Kidney (tissue), 14 donors: Measurements from ENCODE around the gene UBTD1. TPM values are rescaled to one million over a fixed set of nuclear protein-coding genes. Genes with fewer than 3 reads are reported as not detected.

Source experiments
- DNase-seq, 5 donors: peaks; one replicate each; pipeline ENCODE4 v3.0.0-alpha.2; 2013 to 2020
- FAIRE-seq: peaks from 2 replicates; lab custom pipeline; 2012; peaks lifted over from hg19 to GRCh38; lab: Jason Lieb, UNC
- H3K27ac ChIP-seq, 2 donors: one replicate each; pipeline ENCODE4 v1.7.0; 2013; ENCODE audit warnings: low read depth in 2 of 2, low read length in 2 of 2, inconsistent platforms in 1 of 2
- H3K27me3 ChIP-seq: one replicate; pipeline ENCODE4 v1.7.1; 2013; ENCODE audit warnings: low read length, inconsistent platforms; ENCODE audit not compliant: control insufficient read depth, insufficient read depth
- H3K36me3 ChIP-seq, 3 donors: one replicate each; pipeline versions ENCODE4 v1.7.0 to v1.7.1; 2013; ENCODE audit warnings: low read length in 3 of 3, control low read depth in 1 of 3, inconsistent platforms in 1 of 3; ENCODE audit not compliant: insufficient read depth in 3 of 3, control insufficient read depth in 2 of 3
- H3K4me1 ChIP-seq, 3 donors: one replicate each; pipeline versions ENCODE4 v1.7.0 to v1.7.1; 2013; ENCODE audit warnings: low read length in 3 of 3, inconsistent platforms in 1 of 3, low read depth in 1 of 3; ENCODE audit not compliant: control insufficient read depth in 2 of 3, insufficient read depth in 2 of 3
- H3K4me3 ChIP-seq, 3 donors: one replicate each; pipeline versions ENCODE4 v1.7.0 to v1.8.1; 2013; ENCODE audit warnings: low read length in 3 of 3, control low read depth in 1 of 3, inconsistent platforms in 1 of 3
- H3K9ac ChIP-seq, 3 donors: one replicate each; pipeline versions ENCODE4 v1.7.0 to v1.7.1; 2013; ENCODE audit warnings: low read length in 3 of 3, control low read depth in 1 of 3, inconsistent platforms in 1 of 3
- H3K9me3 ChIP-seq, 3 donors: one replicate each; pipeline versions ENCODE4 v1.7.0 to v1.7.1; 2013; ENCODE audit warnings: low read length in 3 of 3, control low read depth in 1 of 3, inconsistent platforms in 1 of 3; ENCODE audit not compliant: control insufficient read depth in 2 of 3, insufficient read depth in 1 of 3
- intact Hi-C: fragments of 100-400 bp; cut with DNase I; formaldehyde crosslinking; loops from one replicate; pipeline ENCODE4 v1.11.1; 2022
- polyA plus RNA-seq: library from polyadenylated mRNA; stranded (reverse); fragments of 350-450 nt; fragmentation: Illumina TruSeq; extraction: RNeasy Lipid Tissue Mini Kit (QIAGEN cat#74804); gene quantifications from one replicate; pipeline ENCODE4 v1.2.3, GENCODE V29; 2014; ENCODE audit warnings: low read depth, low replicate concordance; ENCODE audit not compliant: insufficient read depth
- total RNA-seq: library from RNA; stranded (reverse); fragmentation: NEBNext Ultra II Directional; extraction: Animal tissue kit (Norgen Biotek cat#: 25700); gene quantifications from one replicate; pipeline ENCODE4 v1.2.1, GENCODE V29; 2021
- TF ChIP-seq, protein P1 (sequence below): IDR thresholded peaks from 3 replicates; pipeline ENCODE4 v1.5.1; 2012; ENCODE audit warnings: mild to moderate bottlenecking, moderate library complexity, borderline replicate concordance; ENCODE audit not compliant: insufficient read depth; ENCODE audit errors: extremely low read depth
- donor health status: control.
- donor health status: control.
- donor health status: control.
- donor health status: control.
- donor health status: control.
- donor health status: DM: yes; HTN: yes; CAD: no.
- donor health status: Normal renal cell carcinoma (clear cell type).

Gene UBTD1
- total and polyA plus RNA-seq, 2 donors from 2014 or later = 17.4 to 26.1 TPM

DNA sequence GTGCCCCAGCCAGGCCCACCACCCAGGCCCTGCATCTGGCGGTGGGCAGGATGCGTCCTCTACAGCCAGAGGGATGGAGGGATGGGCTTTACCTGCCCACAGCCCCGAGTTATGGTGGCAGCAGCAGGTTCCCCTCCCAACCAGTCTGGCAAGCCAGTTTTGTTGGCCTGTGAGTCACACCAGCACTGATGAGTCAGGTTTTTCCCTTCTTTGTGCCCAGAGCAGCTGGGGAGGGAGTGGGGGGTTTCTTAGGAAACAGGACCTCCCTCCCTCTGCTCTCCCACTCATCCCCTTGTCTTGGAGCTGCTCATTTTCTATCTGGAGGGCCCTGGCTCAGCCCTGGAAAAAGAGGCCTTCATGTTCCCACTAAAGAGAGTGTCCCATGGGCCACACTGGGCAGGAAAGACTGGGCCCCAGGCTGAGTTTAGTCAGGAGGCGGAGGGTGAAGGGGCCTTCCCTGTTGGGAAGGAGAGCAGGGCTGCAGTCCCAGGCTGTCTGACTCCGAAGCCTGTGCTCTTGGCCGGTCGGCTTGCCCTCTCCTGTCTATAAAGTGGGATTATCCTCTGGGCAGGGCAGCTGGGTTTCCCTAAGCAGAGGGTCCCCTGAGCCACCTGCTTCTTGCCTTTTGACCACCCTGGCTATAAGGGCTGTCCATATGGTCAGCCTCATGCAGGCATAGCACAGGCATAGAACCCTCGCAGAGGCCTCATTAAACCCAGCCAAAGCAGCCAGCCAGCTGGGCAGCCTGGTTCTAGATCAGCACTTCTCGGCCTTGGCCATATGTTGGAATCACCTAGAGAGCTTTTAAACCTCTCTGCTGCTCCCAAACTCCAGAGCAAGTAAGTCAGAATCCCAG is 43.7 kb downstream of the UBTD1 start:
- Histone ChIP-seq H3K27me3 (no peaks in the 10 kb centered on the region), H3K27ac (peak overlapping the region; percentile 53 to 66), H3K9ac (no peak overlapping the region), H3K9me3 (no peaks in the 10 kb centered on the region), H3K4me1 (peaks cover 2 to 31% (median 24%) of the 10 kb centered on the region in 3 donors), H3K36me3 (no peaks in the 10 kb centered on the region), H3K4me3 (no peak overlapping the region)
- intact Hi-C loops = no loop called here
- DNase-seq (peak in 3 of 5 donors; percentile 52 to 84 (median 74)), FAIRE-seq (no peak)
- TF ChIP-seq, protein P1, sequence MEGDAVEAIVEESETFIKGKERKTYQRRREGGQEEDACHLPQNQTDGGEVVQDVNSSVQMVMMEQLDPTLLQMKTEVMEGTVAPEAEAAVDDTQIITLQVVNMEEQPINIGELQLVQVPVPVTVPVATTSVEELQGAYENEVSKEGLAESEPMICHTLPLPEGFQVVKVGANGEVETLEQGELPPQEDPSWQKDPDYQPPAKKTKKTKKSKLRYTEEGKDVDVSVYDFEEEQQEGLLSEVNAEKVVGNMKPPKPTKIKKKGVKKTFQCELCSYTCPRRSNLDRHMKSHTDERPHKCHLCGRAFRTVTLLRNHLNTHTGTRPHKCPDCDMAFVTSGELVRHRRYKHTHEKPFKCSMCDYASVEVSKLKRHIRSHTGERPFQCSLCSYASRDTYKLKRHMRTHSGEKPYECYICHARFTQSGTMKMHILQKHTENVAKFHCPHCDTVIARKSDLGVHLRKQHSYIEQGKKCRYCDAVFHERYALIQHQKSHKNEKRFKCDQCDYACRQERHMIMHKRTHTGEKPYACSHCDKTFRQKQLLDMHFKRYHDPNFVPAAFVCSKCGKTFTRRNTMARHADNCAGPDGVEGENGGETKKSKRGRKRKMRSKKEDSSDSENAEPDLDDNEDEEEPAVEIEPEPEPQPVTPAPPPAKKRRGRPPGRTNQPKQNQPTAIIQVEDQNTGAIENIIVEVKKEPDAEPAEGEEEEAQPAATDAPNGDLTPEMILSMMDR = no peak

DNA sequence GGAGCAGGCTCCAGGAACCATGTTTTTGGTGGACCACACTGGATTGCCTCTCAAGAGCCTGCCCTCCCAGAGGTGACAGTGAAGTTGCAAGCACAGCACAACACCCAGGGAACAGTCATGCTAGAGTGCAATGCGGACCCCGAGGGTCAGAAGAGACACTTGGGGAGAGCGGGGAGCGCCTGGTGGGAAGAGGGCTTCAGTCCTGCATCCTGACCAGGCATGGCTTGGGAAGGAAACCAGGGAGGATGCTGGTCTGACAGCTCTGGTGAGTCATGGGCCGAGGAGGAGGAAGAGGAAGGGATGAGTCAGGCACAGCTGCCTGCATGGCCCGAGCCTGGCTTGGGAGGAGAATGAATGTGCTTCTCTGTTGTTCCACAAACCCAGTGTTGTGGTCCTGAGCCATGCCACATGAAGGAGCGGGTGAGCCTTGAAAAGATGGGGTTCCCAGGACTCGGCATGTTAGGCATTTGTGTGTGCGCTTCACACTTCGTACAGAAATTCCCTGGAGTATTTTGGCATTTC is 44.4 kb downstream of the UBTD1 start:
- intact Hi-C loops = no loop called here
- no peak overlapping the region for H3K4me3 ChIP-seq
- H3K36me3 ChIP-seq = no peaks in the 10 kb centered on the region
- peaks cover 2 to 31% (median 24%) of the 10 kb centered on the region in 3 donors for H3K4me1 ChIP-seq
- H3K27me3 ChIP-seq = no peaks in the 10 kb centered on the region
- H3K27ac ChIP-seq = peak overlapping the region; percentile 22 to 66
- TF ChIP-seq, protein P1 = no peak
- DNase-seq (peak in 2 of 5 donors; percentile 58 to 92), FAIRE-seq (no peak)
- no peaks in the 10 kb centered on the region for H3K9me3 ChIP-seq
- H3K9ac ChIP-seq = no peak overlapping the region

DNA sequence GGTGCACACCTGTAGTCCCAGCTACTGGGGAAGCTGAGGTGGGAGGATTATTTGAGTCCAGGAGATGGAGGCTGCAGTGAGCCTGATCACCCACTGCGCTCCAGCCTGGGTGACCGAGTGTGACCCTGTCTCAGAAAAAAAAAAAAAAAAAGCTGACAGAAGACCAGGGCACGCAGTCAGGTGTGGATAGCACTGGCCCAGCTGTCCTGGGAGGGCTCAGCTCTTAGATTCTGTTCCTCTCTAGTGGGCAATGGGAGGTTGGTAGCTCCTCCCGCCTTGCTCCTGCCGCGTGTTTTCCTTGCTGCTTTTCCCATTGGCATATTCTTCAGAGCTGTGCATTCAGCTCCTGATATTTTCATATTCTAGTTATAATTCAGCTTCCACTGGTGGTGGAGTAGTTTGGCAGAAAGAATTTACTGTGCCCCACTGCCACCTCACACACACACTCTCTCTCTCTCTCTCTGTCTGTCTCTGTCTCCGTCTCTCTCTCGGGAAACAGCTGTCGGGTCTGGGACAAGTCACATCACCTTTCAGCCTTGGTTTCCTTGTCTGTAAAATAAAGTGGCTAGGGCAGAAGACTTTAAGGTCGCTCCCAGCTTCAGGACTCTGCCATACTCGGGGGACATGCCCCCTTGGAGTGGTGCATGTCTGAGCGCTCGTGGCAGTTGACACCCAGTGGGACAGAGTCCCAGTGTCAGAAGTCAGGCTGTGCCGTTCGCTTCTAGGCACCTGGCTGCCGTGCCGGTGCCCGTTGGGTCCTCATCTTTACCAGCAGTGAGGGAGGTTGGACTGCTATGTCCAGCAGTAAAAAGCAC is 47.9 kb downstream of the UBTD1 start:
- FAIRE-seq (no peak), DNase-seq (peak in 3 of 5 donors; percentile 44 to 69 (median 61))
- Histone ChIP-seq H3K27me3 (no peaks in the 10 kb centered on the region), H3K9ac (peak overlapping the region in 1 of 3 donors; percentile 69), H3K9me3 (no peaks in the 10 kb centered on the region), H3K4me3 (peak overlapping the region in 1 of 3 donors; percentile 25), H3K36me3 (no peaks in the 10 kb centered on the region), H3K4me1 (peaks cover 0 to 22% (median 14%) of the 10 kb centered on the region in 3 donors), H3K27ac (peak overlapping the region in 1 of 2 donors; percentile 22)
- TF ChIP-seq, protein P1 = no peak
- intact Hi-C loops = no loop called here
